EL (cell line): ENCODE results near the gene TMC8.
"Not testable (repeated sequence)": the region's sequence is repeated elsewhere in the genome, so short reads cannot be mapped to it uniquely, and the experiment has no call there.

Source experiments
- DNase-seq: peaks from one replicate; pipeline ENCODE4 v3.0.0-alpha.2; 2016

The TMC8 gene

DNA sequence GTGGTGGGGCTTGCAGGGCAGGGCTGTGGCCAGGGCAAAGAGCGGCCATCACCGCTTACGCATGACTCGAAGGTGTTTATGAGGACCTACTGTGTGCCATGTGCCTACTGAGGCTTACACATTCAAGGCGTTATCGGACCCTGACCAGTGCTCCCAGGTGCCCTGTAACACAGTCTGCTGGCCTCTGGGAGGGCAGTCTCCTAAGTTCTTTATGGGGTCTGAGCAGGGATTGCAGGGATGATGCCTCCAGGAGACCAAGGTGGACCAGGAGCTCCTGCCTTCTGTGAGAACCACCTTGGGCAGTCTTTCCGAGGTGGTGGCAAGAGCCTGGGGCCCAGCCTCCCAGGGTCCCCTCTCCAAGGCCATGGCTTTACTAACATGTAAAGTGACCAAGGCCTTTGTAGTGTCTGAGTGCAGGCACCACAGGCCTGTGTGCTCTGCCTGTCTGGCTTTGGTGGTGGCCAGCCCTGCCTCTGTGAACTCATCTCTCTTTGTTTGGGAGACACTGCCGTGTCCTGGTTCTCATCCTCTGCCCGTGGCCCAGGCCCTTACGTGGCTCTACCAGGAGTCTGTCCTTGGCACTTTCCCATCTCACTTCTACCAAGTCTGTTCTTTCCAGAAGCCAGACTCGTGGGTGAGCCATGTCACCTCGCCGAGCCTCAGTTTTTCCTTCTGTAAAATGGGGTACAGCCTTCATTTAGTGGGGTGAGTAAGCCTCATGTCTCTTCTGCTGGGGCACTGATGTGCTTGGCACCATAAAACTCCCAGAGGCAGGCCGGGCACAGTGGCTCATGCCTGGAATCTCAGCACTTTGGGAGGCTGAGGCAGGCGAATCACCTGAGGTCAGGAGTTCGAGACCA lies 34.4 kb downstream of the TMC8 start:
- no peak for DNase-seq

DNA sequence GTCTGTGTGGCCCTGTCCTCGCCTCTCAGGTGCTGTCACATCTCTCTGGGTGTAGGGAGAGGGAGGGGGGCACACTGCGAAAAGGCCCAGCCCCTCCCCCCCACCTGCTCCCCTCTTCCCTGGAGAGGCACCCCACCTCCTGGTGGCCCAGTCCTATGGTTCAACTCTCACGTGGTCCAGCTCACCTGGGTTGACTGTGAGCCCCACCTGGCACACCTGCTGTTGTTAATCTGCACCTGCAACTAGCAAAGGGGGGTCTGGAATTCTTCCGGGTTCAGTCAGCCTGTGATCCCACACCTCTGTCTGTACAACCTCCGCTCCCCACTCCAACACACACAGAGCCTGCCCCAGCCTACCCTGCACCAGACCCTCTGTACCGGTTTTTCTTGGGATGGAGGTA lies 35.8 kb downstream of the TMC8 start:
- no peak for DNase-seq

DNA sequence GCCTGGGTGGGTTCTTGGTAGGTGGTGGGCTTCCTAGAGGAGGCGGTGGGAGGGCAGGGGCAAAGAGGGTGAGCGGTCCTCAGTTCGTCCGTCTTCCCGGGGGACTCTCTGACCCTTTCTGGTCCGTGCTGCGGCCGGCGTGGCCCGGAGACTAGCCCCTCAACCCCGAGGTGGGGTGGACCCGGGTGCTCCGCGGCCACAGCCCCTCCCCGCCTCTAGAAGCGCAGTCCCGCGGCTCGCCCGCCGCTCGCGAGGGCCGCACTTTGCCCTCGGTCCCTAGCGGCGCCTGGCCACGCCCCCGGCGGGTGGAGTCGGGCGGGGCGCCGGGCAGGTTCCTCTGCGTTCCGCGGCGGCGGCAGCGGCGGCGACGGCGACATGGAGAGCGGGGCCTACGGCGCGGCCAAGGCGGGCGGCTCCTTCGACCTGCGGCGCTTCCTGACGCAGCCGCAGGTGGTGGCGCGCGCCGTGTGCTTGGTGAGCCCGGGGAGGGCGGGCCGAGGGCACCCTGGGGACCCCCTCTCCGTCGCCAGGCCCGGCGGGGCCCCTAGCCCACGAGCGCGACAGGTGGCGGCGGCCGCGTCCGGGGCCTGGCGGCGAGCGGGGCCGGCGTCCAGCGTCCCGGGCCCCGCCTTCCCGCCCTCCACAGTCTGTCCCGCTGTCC lies 37.8 kb downstream of the TMC8 start, which contains the start of gene SYNGR2:
TSS of gene SYNGR2 (plus strand) at position 340 of the 661 bp plus-strand sequence. CDS start at position 376, 36 bp downstream.
- peak; percentile 73 for DNase-seq

DNA sequence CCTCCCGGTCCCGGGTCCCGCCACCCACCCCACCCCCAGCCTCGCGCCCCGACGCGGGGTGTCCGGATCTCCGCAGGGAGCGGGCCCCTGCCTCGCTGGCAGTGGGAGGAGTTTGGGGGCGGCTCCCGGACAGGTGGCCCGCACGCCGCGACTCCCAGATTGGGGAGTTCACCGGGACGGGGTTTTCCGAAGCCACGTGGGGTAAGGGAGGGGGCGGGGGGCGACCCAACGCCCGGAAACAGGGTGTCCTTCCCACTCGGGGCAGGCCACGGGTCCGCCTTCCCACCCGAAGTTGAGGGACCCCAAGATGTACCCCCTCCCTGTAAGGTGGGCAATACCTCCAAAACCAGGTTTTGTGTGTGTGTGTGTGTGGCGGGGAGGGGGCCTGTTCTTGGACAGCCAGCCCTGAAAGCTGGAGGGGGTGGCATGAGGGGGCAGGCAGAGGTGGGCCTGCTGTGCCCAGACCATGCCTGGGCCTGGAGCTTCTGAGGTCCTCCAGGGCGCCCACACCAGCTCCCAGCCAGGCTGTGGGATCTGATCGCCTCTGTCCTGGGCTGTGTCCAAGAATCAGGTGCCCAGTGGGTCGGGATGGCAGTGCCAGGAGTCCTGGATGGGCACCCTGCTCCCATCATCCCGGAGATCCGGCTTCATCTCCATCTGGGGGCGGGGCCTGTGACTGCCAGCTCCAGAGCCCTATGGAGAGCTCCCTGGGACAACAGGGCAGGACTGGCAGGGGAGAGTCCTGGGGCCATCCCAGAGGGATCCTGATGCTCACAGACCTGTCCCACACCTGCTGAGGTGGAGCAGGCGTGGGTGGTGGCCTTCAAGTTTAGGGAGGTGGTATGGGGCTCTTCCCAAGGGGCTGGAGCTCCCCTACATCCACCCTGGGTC lies 38.6 kb downstream of the TMC8 start:
- DNase-seq: peak; percentile 74

DNA sequence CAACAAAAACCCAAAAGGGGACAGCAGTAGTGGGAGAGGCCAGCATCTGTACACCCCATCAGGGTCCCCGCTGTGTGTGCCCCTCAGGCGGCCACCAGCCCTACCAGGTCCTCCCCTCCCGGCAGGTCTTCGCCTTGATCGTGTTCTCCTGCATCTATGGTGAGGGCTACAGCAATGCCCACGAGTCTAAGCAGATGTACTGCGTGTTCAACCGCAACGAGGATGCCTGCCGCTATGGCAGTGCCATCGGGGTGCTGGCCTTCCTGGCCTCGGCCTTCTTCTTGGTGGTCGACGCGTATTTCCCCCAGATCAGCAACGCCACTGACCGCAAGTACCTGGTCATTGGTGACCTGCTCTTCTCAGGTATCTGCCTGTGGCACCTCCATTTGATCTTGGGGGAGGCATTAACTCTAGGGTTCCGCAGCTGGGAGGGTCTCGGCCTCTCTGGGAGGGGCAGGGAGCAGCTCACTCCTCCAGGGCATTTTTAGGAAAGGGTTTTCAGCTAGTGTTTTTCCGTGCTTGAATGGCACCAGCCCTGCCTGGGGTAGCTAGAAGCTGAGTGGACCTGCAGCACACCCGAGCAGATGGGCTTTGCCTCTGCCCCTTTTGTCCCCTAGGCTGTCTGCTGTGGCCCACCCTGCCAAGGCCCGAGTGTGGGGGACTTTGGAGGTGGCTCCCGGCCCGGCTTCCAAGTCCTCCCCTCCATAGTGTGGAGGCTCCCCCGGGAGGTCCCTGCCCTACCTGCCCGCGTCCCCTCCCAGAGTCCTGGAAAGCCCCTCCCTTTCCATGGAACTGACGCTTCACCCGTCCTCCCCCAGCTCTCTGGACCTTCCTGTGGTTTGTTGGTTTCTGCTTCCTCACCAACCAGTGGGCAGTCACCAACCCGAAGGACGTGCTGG lies 40.4 kb downstream of the TMC8 start:
- no peak for DNase-seq

DNA sequence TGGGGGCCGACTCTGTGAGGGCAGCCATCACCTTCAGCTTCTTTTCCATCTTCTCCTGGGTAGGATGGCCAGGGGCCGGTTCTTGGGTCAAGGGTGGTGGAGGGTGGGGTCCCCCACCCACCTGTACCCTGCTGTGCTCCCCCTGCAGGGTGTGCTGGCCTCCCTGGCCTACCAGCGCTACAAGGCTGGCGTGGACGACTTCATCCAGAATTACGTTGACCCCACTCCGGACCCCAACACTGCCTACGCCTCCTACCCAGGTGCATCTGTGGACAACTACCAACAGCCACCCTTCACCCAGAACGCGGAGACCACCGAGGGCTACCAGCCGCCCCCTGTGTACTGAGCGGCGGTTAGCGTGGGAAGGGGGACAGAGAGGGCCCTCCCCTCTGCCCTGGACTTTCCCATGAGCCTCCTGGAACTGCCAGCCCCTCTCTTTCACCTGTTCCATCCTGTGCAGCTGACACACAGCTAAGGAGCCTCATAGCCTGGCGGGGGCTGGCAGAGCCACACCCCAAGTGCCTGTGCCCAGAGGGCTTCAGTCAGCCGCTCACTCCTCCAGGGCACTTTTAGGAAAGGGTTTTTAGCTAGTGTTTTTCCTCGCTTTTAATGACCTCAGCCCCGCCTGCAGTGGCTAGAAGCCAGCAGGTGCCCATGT lies 41.1 kb downstream of the TMC8 start:
- not testable (repeated sequence) for DNase-seq

DNA sequence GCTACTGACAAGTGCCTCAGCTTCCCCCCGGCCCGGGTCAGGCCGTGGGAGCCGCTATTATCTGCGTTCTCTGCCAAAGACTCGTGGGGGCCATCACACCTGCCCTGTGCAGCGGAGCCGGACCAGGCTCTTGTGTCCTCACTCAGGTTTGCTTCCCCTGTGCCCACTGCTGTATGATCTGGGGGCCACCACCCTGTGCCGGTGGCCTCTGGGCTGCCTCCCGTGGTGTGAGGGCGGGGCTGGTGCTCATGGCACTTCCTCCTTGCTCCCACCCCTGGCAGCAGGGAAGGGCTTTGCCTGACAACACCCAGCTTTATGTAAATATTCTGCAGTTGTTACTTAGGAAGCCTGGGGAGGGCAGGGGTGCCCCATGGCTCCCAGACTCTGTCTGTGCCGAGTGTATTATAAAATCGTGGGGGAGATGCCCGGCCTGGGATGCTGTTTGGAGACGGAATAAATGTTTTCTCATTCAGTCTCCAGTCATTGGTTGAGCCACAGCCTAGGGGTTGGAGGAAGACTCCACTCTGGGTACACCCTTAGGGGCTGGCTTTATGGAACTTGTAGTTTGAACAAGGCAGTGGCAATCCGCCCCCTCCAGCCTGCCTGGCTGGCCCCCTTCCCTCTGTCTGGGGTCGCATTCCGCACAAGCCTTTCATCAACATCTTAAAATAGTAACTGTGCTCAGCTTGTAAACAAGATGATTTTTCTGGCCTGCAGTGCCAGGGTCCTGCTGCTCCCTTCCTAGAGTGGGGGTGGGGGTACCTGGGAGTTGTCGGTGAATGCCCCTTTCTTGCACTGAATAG lies 41.9 kb downstream of the TMC8 start:
- peak; percentile 35 for DNase-seq

DNA sequence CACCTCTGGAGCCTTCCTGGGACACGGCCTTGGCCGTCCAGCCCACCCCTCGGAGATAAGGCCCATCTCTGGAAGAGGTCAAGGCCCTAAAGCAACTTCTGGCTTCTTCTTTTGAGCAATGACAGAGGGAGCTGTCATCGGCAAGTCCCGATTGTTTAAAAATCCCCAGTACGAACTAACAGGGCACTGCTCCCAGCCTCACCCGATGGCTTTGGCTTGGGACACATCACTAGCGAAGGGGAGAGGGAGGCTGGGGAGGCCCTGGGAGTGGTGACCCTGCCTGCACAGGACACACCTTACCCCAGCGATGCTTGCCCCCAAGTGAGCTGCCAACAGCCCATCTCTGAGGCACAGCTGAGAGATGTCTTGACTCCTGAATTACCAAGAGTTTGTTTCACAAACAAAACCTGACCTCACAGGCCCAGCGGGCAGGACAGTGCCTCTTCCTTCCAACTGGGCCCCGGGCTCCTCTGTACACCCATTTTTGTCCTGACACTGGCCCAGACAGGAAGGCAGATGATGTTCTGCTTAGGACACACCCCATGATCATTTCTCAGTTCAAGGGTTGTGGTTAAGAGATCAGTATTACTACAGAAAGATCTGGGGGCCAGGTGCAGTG lies 42.6 kb downstream of the TMC8 start:
- DNase-seq: no peak

DNA sequence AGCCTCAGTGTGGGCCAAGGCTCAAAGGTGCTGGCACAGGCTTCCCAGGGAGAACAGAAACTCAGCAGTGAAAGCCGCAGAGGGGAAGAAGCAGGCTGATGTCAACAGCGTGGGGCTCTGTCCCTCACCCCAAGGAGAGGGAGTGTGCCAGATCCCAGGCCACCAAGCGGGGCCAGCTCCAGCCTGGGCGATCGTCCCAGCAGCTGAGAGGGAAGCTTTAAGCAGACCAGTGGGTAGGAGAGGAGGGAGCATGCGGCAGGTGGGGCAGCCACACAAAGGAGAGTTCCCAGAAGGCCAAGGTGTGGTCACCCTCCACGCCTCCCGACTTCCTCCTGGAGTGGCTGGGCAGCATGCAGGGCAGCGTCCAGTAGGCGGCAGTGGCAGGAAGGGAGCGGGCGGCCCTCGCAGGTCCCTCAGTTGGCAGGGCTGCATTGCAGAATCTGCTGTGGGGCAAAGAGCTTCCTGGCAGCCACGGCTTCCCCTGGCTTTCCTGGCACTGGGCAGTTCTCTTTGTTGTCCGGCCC lies 43.8 kb downstream of the TMC8 start:
- DNase-seq: no peak

DNA sequence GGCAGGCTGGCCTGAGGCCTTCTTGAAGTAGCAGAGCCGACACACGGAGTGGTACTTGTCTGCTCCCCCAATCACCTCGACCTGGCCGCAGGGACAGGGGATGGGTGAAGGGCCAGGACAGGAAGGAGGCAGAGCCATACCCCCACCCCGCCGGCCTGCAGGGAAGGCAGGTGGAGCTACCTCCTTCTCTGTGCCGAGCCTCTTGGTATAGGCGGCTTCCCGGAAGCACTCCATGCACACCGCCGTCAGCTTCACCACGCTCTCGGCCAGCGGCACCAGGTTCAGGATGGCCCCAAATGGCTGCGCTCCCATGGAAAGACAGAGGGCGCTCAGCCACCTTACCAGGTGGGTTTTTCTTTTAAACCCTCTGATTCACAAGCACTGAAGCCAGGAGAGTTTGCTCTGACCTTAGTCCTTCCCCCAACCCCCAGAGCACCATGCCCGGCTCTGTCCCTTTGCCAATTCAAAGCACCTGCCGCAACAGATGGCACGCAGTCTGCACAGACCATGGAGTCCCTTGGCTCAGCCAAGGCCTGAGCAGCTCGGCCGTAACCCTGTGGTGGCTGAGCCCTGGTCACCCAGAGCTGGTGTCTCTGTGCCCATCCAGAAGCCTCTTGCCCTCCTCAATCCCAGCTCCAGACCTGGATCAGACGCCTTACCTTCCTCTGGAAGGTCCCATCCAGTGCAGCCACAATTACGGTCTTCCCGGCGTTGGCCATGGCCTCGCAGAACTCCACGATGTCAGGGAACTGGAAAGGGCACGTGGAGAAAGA lies 44.5 kb downstream of the TMC8 start:
- DNase-seq: no peak

DNA sequence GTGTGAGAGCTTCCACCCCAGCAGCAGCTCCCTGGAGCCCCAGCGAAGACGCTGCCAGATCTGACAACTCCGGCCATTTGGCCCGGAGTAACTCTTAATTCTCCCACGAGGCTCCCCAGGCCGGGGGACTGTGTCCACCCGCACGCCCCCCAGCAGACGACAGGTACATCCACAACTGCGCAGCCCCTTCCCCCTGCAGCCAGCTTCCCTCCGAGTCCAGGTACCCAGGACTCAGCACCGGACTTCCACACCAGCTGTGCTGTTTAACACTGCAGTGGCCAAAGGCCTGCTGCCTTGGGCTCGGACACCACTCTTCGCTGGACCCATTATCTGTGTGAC lies 45.0 kb downstream of the TMC8 start:
- no peak for DNase-seq

DNA sequence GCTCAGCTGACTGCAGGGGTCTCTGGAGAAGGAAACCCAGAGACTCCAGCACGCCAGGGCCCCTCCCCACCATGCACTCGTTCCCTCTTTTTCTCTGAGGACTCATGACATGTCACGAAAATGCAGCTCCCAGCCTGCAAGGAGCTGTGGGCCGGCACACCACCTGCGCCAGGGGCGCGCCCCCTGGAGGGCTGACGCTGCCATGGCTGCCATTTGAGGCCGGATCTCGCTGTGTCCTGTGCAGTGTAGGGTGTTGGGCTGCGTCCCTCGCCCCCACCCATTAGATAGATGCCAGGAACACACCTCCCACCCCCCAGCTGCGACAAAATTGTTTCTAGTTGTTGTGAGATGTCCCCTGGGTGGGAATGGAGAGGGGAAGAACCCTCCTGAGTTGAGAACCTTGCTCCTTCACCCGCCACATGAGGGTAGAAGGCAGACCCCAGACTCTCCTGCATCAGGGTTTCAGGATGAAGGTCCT lies 46.0 kb downstream of the TMC8 start:
- DNase-seq: peak; percentile 31

DNA sequence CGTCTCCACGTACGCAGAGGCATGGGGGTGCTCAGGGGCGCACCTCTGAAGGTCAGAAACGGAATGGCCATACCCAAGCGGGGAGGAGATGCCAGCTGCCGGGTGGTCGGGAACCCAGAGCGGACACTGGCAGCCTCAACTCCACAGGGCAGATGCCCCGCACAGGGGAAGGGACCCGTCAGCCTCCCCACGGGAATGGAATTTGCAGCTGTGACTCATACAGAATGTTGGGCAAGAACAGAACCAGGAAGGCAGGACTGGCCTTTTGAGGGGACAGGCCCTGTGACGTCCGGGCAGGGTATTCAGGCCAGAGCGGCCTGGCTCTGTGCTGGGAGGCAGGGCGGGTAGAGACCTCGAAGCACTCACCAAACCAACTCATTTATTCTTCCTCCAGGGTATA lies 48.8 kb downstream of the TMC8 start:
- peak; percentile 75 for DNase-seq

DNA sequence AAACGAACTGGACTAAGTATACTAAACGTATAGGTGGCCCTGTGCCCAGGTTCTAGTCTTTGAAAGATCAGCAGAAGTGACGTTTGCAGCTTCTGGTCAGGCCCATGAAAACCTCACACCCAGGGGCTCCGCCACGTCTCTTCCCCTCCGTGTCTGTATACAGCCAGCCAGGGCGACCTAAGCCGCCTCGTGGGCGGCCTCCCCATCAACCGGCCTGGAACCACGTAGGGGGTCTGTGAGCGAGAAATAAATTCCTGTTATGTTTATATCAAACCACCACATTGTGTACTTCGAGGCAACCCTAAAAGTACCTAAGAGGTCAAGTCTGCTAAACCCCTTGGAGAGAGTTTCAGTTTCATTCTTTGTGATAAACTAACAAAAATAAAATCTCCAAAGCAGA lies 49.5 kb downstream of the TMC8 start:
- no peak for DNase-seq

DNA sequence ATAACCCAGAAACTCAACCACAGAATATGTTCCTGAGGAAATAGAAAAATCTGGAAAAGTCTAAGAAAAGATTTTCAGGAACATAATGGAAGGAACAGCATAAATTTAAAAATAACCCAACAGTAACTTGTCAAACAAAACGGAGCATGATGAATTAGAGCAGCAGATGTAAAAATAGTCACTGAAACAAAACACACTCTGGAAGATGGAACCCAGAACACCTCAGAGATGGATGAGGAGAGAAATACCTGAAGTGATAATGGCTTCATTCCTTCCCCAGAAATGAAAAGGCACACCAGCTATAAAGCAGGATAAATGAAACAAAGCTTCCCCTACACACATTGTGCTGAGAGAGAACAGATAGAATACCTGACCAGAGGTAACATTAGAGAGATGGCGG lies 49.9 kb downstream of the TMC8 start:
- DNase-seq: no peak

DNA sequence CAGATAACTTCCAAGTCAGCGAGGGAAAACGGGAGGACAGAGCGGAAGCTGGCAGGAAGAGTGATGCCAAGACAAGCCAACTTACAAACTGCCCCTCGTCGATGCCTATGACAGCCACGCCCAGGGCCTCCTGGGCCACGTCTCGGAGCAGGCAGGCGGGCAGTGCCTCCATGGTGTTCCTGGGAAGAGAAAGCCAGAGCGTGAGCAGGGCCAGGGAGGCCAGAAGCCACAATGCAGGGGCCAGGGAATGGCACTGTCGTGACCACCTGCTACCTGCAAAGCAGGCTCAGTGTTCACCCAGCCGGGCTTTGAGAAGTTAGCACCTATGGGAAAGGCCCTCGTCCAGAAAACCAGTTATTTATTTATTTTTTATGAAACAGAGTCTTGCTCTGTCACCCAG lies 51.9 kb downstream of the TMC8 start:
- no peak for DNase-seq

DNA sequence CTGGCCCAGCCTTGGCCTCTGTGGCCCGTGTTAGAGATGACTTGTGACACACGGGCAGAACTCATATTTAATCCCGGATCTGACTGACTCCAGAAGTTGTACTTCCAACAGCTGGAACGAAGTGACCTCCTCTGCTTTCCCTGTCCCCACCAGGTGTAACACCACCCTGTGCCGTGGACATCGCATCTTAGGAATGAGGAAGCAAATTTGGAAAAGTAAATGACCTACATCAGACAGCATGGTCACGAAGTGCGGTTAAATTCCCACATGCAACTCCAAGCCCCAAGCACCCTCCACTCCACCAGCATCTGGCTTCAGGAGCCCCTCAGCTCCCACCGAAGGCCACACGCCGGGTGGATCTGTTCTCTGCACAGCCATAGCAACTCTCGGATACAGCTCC lies 53.3 kb downstream of the TMC8 start:
- DNase-seq: no peak

DNA sequence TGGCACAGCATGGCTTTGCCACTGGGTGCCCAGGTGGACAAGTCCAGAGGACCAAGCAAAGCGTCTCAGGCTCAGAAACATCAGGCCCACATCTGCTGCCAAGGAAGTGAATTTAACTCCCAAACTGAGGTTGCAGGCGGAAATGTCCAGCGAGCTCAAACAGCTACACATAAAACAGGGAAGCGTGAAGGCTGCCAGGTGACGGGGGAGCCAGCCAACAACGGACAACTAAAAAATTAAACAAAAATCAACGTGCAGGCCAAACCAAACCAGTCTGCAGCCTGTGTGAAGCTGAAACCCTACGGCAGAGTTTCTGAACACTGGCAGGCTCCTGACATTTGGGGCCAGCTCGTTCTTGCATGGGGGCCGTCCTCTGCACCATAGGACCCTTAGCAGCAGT lies 53.8 kb downstream of the TMC8 start:
- no peak for DNase-seq

DNA sequence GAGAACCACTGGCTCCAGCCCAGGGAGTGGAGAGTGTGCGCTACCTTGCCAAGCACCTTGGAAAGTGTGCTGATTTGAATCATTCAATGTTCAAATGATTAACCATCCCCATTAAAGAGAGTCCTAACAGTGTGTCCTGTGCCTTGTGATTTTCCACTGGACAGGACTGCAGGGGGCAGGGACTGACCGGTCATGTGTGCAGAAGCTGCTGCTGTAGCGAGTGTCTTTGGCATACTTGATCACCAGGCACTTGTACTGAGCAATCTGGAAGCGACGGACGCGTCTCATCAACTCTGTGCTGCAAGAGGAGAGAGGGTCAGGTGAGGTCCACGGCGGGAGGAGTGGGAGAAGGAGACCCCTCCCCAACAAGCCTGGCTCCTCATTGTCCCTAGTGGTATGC lies 54.3 kb downstream of the TMC8 start:
- no peak for DNase-seq
